Measurements from ENCODE around the gene CATSPER3. TPM values are rescaled to one million over a fixed set of nuclear protein-coding genes. Genes with fewer than 3 reads are reported as not detected.

Gene CATSPER3
- total and polyA plus RNA-seq, 2 of the 13 experiments (the other 11 are each of a cell fraction or from before 2014, with no cell fraction given): 0.33 to 0.37 TPM

GRCh38 chr5:135032999-135033861 is 65.5 kb downstream of the CATSPER3 start (continued):
- TF ChIP-seq GLMP (CRISPR knock-in tag; IDR thresholded peaks at IDR 0.05; ENCODE audit: borderline replicate concordance) (no peak), ZNF446 (CRISPR knock-in tag; IDR thresholded peaks at IDR 0.05) (0 out of 2 replicates have a peak, but pooled peaks have one; percentile 40), ZNF230 (CRISPR knock-in tag; IDR thresholded peaks at IDR 0.05) (no peak), TBX2 (CRISPR knock-in tag; IDR thresholded peaks at IDR 0.05; ENCODE audit: borderline replicate concordance) (no peak), DZIP1 (CRISPR knock-in tag; IDR thresholded peaks at IDR 0.05) (peak; percentile 67), ZNF773 (CRISPR knock-in tag; IDR thresholded peaks at IDR 0.05; ENCODE audit: borderline replicate concordance) (no peak), NFE2L1 (CRISPR knock-in tag; IDR thresholded peaks at IDR 0.05; ENCODE audit: borderline replicate concordance) (no peak), CCAR2 (optimal IDR thresholded peaks at IDR 0.05; ENCODE audit: low read depth, low read length) (no peak), ZMAT3 (CRISPR knock-in tag; conservative IDR thresholded peaks at IDR 0.05) (no peak), ELK4 (CRISPR knock-in tag; IDR thresholded peaks at IDR 0.05; ENCODE audit: borderline replicate concordance) (no peak), REL (CRISPR knock-in tag; conservative IDR thresholded peaks at IDR 0.05) (no peak), TMF1 (CRISPR knock-in tag; IDR thresholded peaks at IDR 0.05; ENCODE audit: low read depth) (no peak), ZNF18 (CRISPR knock-in tag; IDR thresholded peaks at IDR 0.05; ENCODE audit: insufficient replicate concordance) (no peak), ZBTB37 (CRISPR knock-in tag; IDR thresholded peaks at IDR 0.05) (no peak), ZNF775 (CRISPR knock-in tag; IDR thresholded peaks at IDR 0.05; ENCODE audit: borderline replicate concordance) (no peak), SMARCE1 (IDR thresholded peaks at IDR 0.05; ENCODE audit: borderline replicate concordance) (no peak), ZNF274 (CRISPR knock-in tag; IDR thresholded peaks at IDR 0.05) (no peak), NKX3-1 (CRISPR knock-in tag; IDR thresholded peaks at IDR 0.05) (no peak)
